ENCODE measurements around the gene CD59. TPM values are rescaled to one million over a fixed set of nuclear protein-coding genes. Genes with fewer than 3 reads are reported as not detected.

The CD59 gene
- total and polyA plus RNA-seq, 10 of the 15 experiments (the other 5 are each of a cell fraction or from before 2014, with no cell fraction given), result 55.5 to 256 (median 181) TPM

DNA sequence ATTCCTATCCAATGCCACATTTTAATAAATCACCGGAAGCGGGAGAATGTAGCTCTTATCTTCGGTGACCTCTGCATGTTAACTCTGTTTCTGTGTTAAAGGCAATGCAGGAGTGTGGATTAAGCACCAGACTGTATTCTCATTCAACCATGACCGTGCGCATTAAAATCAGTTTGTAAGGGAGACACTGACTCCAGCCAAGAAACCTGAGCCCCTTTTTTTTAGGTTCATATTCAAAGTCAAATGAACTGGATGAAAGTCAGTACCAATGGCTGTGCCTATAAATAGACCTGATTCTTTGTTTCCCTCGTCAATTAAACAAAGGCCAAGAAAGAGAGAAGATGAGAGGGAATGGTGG is 67.8 kb downstream of the CD59 start:
- Histone ChIP-seq H3K27ac (ENCODE audit: control insufficient read depth, insufficient read depth) (no peak overlapping the region), H3K79me2 (ENCODE audit: control insufficient read depth, insufficient read depth, low read length) (no peaks in the 10 kb centered on the region), H3K4me2 (ENCODE audit: control insufficient read depth, insufficient read depth) (no peak overlapping the region), H3K4me1 (ENCODE audit: control insufficient read depth, insufficient read depth, low read length) (peaks cover 4% of the 10 kb centered on the region), H3K27me3 (replicated peaks in 1 of 2; ENCODE audit: control insufficient read depth in 2 of 2, insufficient read depth in 2 of 2, low read length in 1 of 2) (no peaks in the 10 kb centered on the region), H3K9ac (ENCODE audit: control insufficient read depth, insufficient read depth, low read length) (no peak overlapping the region), H3K9me3 (replicated peaks; ENCODE audit: control insufficient read depth, insufficient read depth, low read length) (no peaks in the 10 kb centered on the region), H3K4me3 (no peak overlapping the region), H2AFZ (ENCODE audit: control insufficient read depth, low read depth, low read length) (no peak overlapping the region), H4K20me1 (ENCODE audit: control insufficient read depth, insufficient read depth) (no peaks in the 10 kb centered on the region), H3K36me3 (ENCODE audit: control insufficient read depth in 2 of 2, insufficient read depth in 2 of 2, low read length in 1 of 2) (no peaks in the 10 kb centered on the region)
- ChIA-PET POLR2A (no interaction called here), RAD21 (ENCODE audit: unreplicated experiment) (no interaction called here), CTCF (no interaction called here), SMC1A (ENCODE audit: uncharacterized antibody, unreplicated experiment) (no interaction called here)
- no peak for TF ChIP-seq SREBF1 (IDR thresholded peaks at IDR 0.05; ENCODE audit: low read length)
- no peak for TF ChIP-seq CTCF (IDR thresholded peaks at IDR 0.05 in 2 of 3, conservative IDR thresholded peaks at IDR 0.05 in 1 of 3; ENCODE audit: control insufficient read depth in 2 of 3, extremely low read depth in 1 of 3, insufficient read depth in 1 of 3, low read depth in 3 of 3, low read length in 3 of 3)
- TF ChIP-seq PML (IDR thresholded peaks at IDR 0.05; ENCODE audit: low read length), result no peak
- TF ChIP-seq CHD2 (IDR thresholded peaks at IDR 0.05; ENCODE audit: borderline replicate concordance, low read depth, low read length), result no peak
- 97% methylated on average over 6 of the region's 6 CpGs for WGBS (ENCODE audit: insufficient coverage, insufficient replicate concordance, low lambda C conversion rate, missing lambda C conversion rate)
- in situ Hi-C loops (cut with MboI) (no loop called here), intact Hi-C loops (cut with micrococcal nuclease; ENCODE audit: unreplicated experiment) (no loop called here)
- BruUV-seq (replicated peaks), result no TSS peak
- FAIRE-seq (no peak), ATAC-seq (no peak), DNase-seq (ENCODE audit: low read depth, low spot score) (no peak)

- Histone ChIP-seq H3K27ac (ENCODE audit: control insufficient read depth, insufficient read depth) (no peak overlapping the region), H3K9ac (ENCODE audit: control insufficient read depth, insufficient read depth, low read length) (no peak overlapping the region), H3K9me3 (replicated peaks; ENCODE audit: control insufficient read depth, insufficient read depth, low read length) (no peaks in the 10 kb centered on the region), H3K79me2 (ENCODE audit: control insufficient read depth, insufficient read depth, low read length) (no peaks in the 10 kb centered on the region), H3K36me3 (ENCODE audit: control insufficient read depth in 2 of 2, insufficient read depth in 2 of 2, low read length in 1 of 2) (no peaks in the 10 kb centered on the region), H4K20me1 (ENCODE audit: control insufficient read depth, insufficient read depth) (no peaks in the 10 kb centered on the region), H3K4me3 (no peak overlapping the region), H2AFZ (ENCODE audit: control insufficient read depth, low read depth, low read length) (no peak overlapping the region), H3K4me1 (ENCODE audit: control insufficient read depth, insufficient read depth, low read length) (peaks cover 4% of the 10 kb centered on the region), H3K4me2 (ENCODE audit: control insufficient read depth, insufficient read depth) (no peak overlapping the region), H3K27me3 (replicated peaks in 1 of 2; ENCODE audit: control insufficient read depth in 2 of 2, insufficient read depth in 2 of 2, low read length in 1 of 2) (no peaks in the 10 kb centered on the region)
- DNase-seq (ENCODE audit: low read depth, low spot score) (no peak), ATAC-seq (no peak), FAIRE-seq (no peak)
- intact Hi-C loops (cut with micrococcal nuclease; ENCODE audit: unreplicated experiment), result no loop called here
- CTCF ChIA-PET, result interaction anchor here (1.5 kb wide), 1 partner anchor 14 kb away, joined by 3 read pairs; no protein-coding TSS in a partner anchor
- in situ Hi-C loops (cut with MboI), result no loop called here
- RAD21 ChIA-PET (ENCODE audit: unreplicated experiment), result no interaction called here
- SMC1A ChIA-PET (ENCODE audit: uncharacterized antibody, unreplicated experiment), result no interaction called here
- 78% methylated on average over 18 of the region's 18 CpGs for WGBS (ENCODE audit: insufficient coverage, insufficient replicate concordance, low lambda C conversion rate, missing lambda C conversion rate)
- POLR2A ChIA-PET, result no interaction called here
- TF ChIP-seq GABPA (IDR thresholded peaks at IDR 0.05; ENCODE audit: low read depth), result no peak
- no peak for TF ChIP-seq ESRRA (IDR thresholded peaks at IDR 0.05; ENCODE audit: low read length)
- no peak for TF ChIP-seq MYC (IDR thresholded peaks at IDR 0.05; ENCODE audit: insufficient read depth, insufficient read length, insufficient replicate concordance, low read length, severe bottlenecking)
- TF ChIP-seq ZSCAN29 (IDR thresholded peaks at IDR 0.05), result no peak
- TF ChIP-seq RUNX3 (IDR thresholded peaks at IDR 0.05; ENCODE audit: low read length), result no peak
- no peak for TF ChIP-seq CEBPB (IDR thresholded peaks at IDR 0.05; ENCODE audit: borderline replicate concordance in 1 of 2, low read depth in 2 of 2, low read length in 2 of 2)
- TF ChIP-seq, protein P1, sequence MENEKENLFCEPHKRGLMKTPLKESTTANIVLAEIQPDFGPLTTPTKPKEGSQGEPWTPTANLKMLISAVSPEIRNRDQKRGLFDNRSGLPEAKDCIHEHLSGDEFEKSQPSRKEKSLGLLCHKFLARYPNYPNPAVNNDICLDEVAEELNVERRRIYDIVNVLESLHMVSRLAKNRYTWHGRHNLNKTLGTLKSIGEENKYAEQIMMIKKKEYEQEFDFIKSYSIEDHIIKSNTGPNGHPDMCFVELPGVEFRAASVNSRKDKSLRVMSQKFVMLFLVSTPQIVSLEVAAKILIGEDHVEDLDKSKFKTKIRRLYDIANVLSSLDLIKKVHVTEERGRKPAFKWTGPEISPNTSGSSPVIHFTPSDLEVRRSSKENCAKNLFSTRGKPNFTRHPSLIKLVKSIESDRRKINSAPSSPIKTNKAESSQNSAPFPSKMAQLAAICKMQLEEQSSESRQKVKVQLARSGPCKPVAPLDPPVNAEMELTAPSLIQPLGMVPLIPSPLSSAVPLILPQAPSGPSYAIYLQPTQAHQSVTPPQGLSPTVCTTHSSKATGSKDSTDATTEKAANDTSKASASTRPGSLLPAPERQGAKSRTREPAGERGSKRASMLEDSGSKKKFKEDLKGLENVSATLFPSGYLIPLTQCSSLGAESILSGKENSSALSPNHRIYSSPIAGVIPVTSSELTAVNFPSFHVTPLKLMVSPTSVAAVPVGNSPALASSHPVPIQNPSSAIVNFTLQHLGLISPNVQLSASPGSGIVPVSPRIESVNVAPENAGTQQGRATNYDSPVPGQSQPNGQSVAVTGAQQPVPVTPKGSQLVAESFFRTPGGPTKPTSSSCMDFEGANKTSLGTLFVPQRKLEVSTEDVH (IDR thresholded peaks at IDR 0.05; ENCODE audit: low read depth, partially characterized antibody), result no peak
- TF ChIP-seq SIN3A (IDR thresholded peaks at IDR 0.05; ENCODE audit: low read depth, low read length), result no peak
- no peak for TF ChIP-seq JUND (IDR thresholded peaks at IDR 0.05; ENCODE audit: low read depth, low read length)
- BruUV-seq (replicated peaks), result no TSS peak
These were observed 68.3 kb downstream of the CD59 start for GRCh38 chr11:33667819-33668467.
